Measurements from ENCODE around the gene FNDC10. TPM values are rescaled to one million over a fixed set of nuclear protein-coding genes. Genes with fewer than 3 reads are reported as not detected.

The FNDC10 gene
- total and polyA plus RNA-seq, 2 donors (not counting 3 experiments of a cell fraction or from before 2014, with no cell fraction given) = 1.5 to 2.3 TPM

GRCh38 chr1:1561801-1562470 lies 38.0 kb downstream of the FNDC10 start:
- intact Hi-C loops (cut with micrococcal nuclease) = no loop called here
- CTCF ChIA-PET = interaction anchor here (1.2 to 1.4 kb wide), 2 partner anchors 8 to 9 kb away, joined by 3 read pairs; no protein-coding TSS in a partner anchor
- H3K36me3 ChIP-seq (ENCODE audit: control insufficient read depth in 2 of 2, extremely low read depth in 1 of 2, insufficient read depth in 2 of 2, low read length in 2 of 2) = peaks cover 16 to 30% of the 10 kb centered on the region in 2 experiments
- no peak for TF ChIP-seq GATA2 (IDR thresholded peaks at IDR 0.05; ENCODE audit: insufficient read depth, insufficient read length, low read depth, low read length)
- no peak for TF ChIP-seq CTCF (IDR thresholded peaks at IDR 0.05; ENCODE audit: extremely low read depth in 1 of 2, insufficient read depth in 1 of 2, low read depth in 1 of 2, low read length in 2 of 2)
- TF ChIP-seq POLR2AphosphoS5 (IDR thresholded peaks at IDR 0.05; ENCODE audit: insufficient read depth, low read depth, low read length) = no peak
- no peak for TF ChIP-seq MAX (IDR thresholded peaks at IDR 0.05; ENCODE audit: insufficient read depth, insufficient read length)
- no peak for TF ChIP-seq POLR2A (IDR thresholded peaks at IDR 0.05; ENCODE audit: low read depth, low read length)
- TF ChIP-seq MYC (IDR thresholded peaks at IDR 0.05; ENCODE audit: low read depth, low read length) = no peak
- TF ChIP-seq EZH2 (IDR thresholded peaks at IDR 0.05; ENCODE audit: borderline replicate concordance, low read depth, low read length, severe bottlenecking) = no peak
- TF ChIP-seq JUN (IDR thresholded peaks at IDR 0.05; ENCODE audit: borderline replicate concordance, insufficient read depth, insufficient read length, low read depth) = no peak
- no peak for TF ChIP-seq FOS (IDR thresholded peaks at IDR 0.05; ENCODE audit: borderline replicate concordance, insufficient read depth, low read length)
- FAIRE-seq (no peak), DNase-seq (ENCODE audit: low read depth, low spot score) (no peak)
- H3K9me3 ChIP-seq (replicated peaks; ENCODE audit: control insufficient read depth, insufficient read depth, low read length) = no peaks in the 10 kb centered on the region
- no peak overlapping the region for H2AFZ ChIP-seq (ENCODE audit: low read depth, low read length)
- H3K4me1 ChIP-seq (ENCODE audit: control insufficient read depth, extremely low read depth, insufficient read depth, low read length) = peaks cover 3% of the 10 kb centered on the region
- H3K27ac ChIP-seq (ENCODE audit: insufficient read depth, low read depth, low read length) = no peak overlapping the region
- POLR2A ChIA-PET = no interaction called here
- H3K9ac ChIP-seq (replicated peaks; ENCODE audit: extremely low read depth, insufficient read depth, low read length) = no peak overlapping the region
- dilution Hi-C loops (cut with MboI; ENCODE audit: extremely low pct_ligation_motif_present, low sequenced_read_pairs) = no loop called here
- BruUV-seq (replicated peaks) = no TSS peak
- no peaks in the 10 kb centered on the region for H3K9me1 ChIP-seq (replicated peaks; ENCODE audit: control insufficient read depth, extremely low read depth, insufficient read depth, low read length)
- H3K4me2 ChIP-seq (ENCODE audit: insufficient read depth, low read length) = no peak overlapping the region
- H4K20me1 ChIP-seq (replicated peaks; ENCODE audit: control insufficient read depth, extremely low read depth, insufficient read depth, low read length) = no peaks in the 10 kb centered on the region
- H3K4me3 ChIP-seq (replicated peaks in 1 of 3; ENCODE audit: insufficient read depth in 1 of 3, low read depth in 1 of 3, low read length in 3 of 3) = no peak overlapping the region
- no peaks in the 10 kb centered on the region for H3K27me3 ChIP-seq (ENCODE audit: control insufficient read depth in 2 of 2, insufficient read depth in 2 of 2, low read length in 2 of 2)
- H3K79me2 ChIP-seq (ENCODE audit: control insufficient read depth, insufficient read depth, low read length) = peaks cover 45% of the 10 kb centered on the region

Data from endothelial cell of umbilical vein (primary cell).